SK-N-SH treated with all-trans-retinoic acid at 6 μM for 48 hours (cell line): ENCODE results near the gene FAM83C.

ENCODE experiments used
- ATAC-seq: fragments of 200-7000 bp; cut with Tn5 transposase; 3 replicates; pipeline ENCODE4 v1.9.1; 2020; ENCODE audit warnings: mild to moderate bottlenecking, moderate library complexity
- ARNTL ChIP-seq: fragments of 450-650 bp; formaldehyde crosslinking; IDR thresholded peaks from 2 replicates; pipeline ENCODE4 v1.5.0; 2020; ENCODE audit warnings: low read depth, mild to moderate bottlenecking, moderate library complexity, borderline replicate concordance
- BACH2 ChIP-seq: fragments of 250-450 bp; sonication (Bioruptor Pico); IDR thresholded peaks from 2 replicates; pipeline ENCODE4 v1.9.0; 2021; ENCODE audit warnings: mild to moderate bottlenecking, borderline replicate concordance
- CSDC2 ChIP-seq: fragments of 250-450 bp; sonication (Bioruptor Pico); IDR thresholded peaks from 2 replicates; pipeline ENCODE4 v1.5.0; 2020; ENCODE audit warnings: mild to moderate bottlenecking, moderate library complexity
- ESRRG ChIP-seq: fragments of 250-450 bp; sonication (Bioruptor Pico); IDR thresholded peaks from 2 replicates; pipeline ENCODE4 v1.6.1; 2021; ENCODE audit warnings: mild to moderate bottlenecking
- GLIS3 ChIP-seq: fragments of 250-450 bp; sonication (Bioruptor Pico); IDR thresholded peaks from 2 replicates; pipeline ENCODE4 v1.5.0; 2020; ENCODE audit warnings: mild to moderate bottlenecking, moderate library complexity
- ISL1 ChIP-seq: fragments of 250-450 bp; sonication (Bioruptor Pico); IDR thresholded peaks from 2 replicates; pipeline ENCODE4 v2.1.2; 2022; ENCODE audit warnings: mild to moderate bottlenecking, moderate library complexity
- OSR1 ChIP-seq: fragments of 250-450 bp; sonication (Bioruptor Pico); IDR thresholded peaks from 2 replicates; pipeline ENCODE4 v1.8.0; 2022; ENCODE audit warnings: moderate library complexity, mild to moderate bottlenecking, inconsistent platforms
- RARB ChIP-seq: fragments of 250-450 bp; sonication (Bioruptor Pico); IDR thresholded peaks from 2 replicates; pipeline ENCODE4 v1.8.0; 2021; ENCODE audit warnings: mild to moderate bottlenecking, moderate library complexity
- SNAI2 ChIP-seq: fragments of 250-450 bp; sonication (Bioruptor Pico); IDR thresholded peaks from 2 replicates; pipeline ENCODE4 v1.5.0; 2020; ENCODE audit warnings: mild to moderate bottlenecking, moderate library complexity
- TCF4 ChIP-seq: fragments of 250-450 bp; sonication (Bioruptor Pico); IDR thresholded peaks from 2 replicates; pipeline ENCODE4 v1.8.0; 2021; ENCODE audit warnings: mild to moderate bottlenecking, moderate library complexity, borderline replicate concordance
- TOX ChIP-seq: fragments of 250-450 bp; sonication (Bioruptor Pico); IDR thresholded peaks from 2 replicates; pipeline ENCODE4 v1.8.0; 2021; ENCODE audit warnings: mild to moderate bottlenecking, moderate library complexity, borderline replicate concordance
- ZC3H10 ChIP-seq: fragments of 250-450 bp; sonication (Bioruptor Pico); IDR thresholded peaks from 2 replicates; pipeline ENCODE4 v1.5.1; 2021; ENCODE audit warnings: mild to moderate bottlenecking, moderate library complexity
- ZFP3 ChIP-seq: fragments of 250-450 bp; sonication (Bioruptor Pico); IDR thresholded peaks from 2 replicates; pipeline ENCODE4 v1.5.0; 2020; ENCODE audit warnings: mild to moderate bottlenecking, moderate library complexity
- ZFP30 ChIP-seq: fragments of 450-650 bp; formaldehyde crosslinking; IDR thresholded peaks from 2 replicates; pipeline ENCODE4 v1.5.0; 2022; ENCODE audit warnings: mild to moderate bottlenecking, moderate library complexity
- ZNF565 ChIP-seq: fragments of 450-650 bp; formaldehyde crosslinking; conservative IDR thresholded peaks from 2 replicates; pipeline ENCODE4 v1.5.0; 2020; ENCODE audit warnings: low read depth, mild to moderate bottlenecking, moderate library complexity
- ZNF70 ChIP-seq: fragments of 450-650 bp; formaldehyde crosslinking; IDR thresholded peaks from 2 replicates; pipeline ENCODE4 v1.5.0; 2020; ENCODE audit warnings: mild to moderate bottlenecking, moderate library complexity
- ZNF8 ChIP-seq: fragments of 450-650 bp; formaldehyde crosslinking; IDR thresholded peaks from 2 replicates; pipeline ENCODE4 v1.5.0; 2020; ENCODE audit warnings: mild to moderate bottlenecking, moderate library complexity
- TF ChIP-seq, protein P1 (sequence below): fragments of 250-450 bp; sonication (Bioruptor Pico); IDR thresholded peaks from 2 replicates; pipeline ENCODE4 v1.8.0; 2021; ENCODE audit warnings: low read depth, mild to moderate bottlenecking, moderate library complexity, borderline replicate concordance
- TF ChIP-seq, protein P2 (sequence below): fragments of 250-450 bp; sonication (Bioruptor Pico); IDR thresholded peaks from 2 replicates; pipeline ENCODE4 v1.5.0; 2020; ENCODE audit warnings: mild to moderate bottlenecking, moderate library complexity
- TF ChIP-seq, protein P3 (sequence below): fragments of 250-450 bp; sonication (Bioruptor Pico); IDR thresholded peaks from 2 replicates; pipeline ENCODE4 v1.8.0; 2020; ENCODE audit warnings: mild to moderate bottlenecking, moderate library complexity, borderline replicate concordance
- TF ChIP-seq, protein P4 (sequence below): fragments of 250-450 bp; sonication (Bioruptor Pico); IDR thresholded peaks from 2 replicates; pipeline ENCODE4 v1.5.1; 2020; ENCODE audit warnings: low read depth, mild to moderate bottlenecking, moderate library complexity
- TF ChIP-seq, protein P5 (sequence below): fragments of 250-450 bp; sonication (Bioruptor Pico); IDR thresholded peaks from 2 replicates; pipeline ENCODE4 v1.5.1; 2021; ENCODE audit warnings: mild to moderate bottlenecking, moderate library complexity

Gene FAM83C

DNA sequence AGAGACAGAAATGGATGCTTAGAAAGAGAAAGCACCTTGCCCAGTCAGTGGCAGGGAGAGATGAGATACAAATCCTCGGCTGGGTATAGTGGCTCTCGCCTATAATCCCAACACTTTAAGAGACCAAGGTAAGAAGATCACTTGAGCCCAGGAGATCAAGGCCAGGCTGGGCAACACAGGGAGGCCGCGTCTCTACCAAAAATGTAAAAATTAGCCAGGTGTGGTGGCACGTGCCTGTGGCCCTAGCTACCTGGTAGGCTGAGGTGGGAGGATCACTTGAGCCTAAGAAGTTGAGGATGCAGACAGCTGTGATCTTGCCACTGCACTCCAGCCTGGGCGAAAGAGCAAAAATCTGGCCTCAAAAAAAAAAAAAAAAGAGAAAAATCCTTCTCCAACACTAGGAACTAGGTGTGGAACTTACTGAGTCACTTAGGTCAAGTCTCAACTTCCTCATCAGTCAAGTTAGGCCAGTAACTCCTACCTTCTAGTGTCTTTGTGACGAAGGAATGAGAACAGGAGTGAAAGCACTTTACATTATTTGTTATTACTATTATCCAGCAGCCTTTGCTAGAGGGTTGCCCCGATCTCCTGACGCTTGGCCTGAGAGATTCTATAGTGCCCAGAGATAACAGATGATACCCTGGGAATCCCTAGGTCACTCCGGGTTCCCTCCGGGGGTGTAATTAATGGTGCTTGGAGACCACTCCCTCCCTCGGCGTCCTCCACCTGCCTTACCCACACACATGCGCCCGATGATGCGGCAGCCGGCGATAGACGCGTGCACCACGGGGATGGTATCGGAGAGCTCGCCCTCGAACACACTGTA is 8.6 kb downstream of the FAM83C start:
- ATAC-seq = no peak; the same call in 1 of the 3 replicates
- TF ChIP-seq SNAI2 (CRISPR knock-in tag) = no peak
- TF ChIP-seq OSR1 (CRISPR knock-in tag) = no peak
- TF ChIP-seq, protein P1, sequence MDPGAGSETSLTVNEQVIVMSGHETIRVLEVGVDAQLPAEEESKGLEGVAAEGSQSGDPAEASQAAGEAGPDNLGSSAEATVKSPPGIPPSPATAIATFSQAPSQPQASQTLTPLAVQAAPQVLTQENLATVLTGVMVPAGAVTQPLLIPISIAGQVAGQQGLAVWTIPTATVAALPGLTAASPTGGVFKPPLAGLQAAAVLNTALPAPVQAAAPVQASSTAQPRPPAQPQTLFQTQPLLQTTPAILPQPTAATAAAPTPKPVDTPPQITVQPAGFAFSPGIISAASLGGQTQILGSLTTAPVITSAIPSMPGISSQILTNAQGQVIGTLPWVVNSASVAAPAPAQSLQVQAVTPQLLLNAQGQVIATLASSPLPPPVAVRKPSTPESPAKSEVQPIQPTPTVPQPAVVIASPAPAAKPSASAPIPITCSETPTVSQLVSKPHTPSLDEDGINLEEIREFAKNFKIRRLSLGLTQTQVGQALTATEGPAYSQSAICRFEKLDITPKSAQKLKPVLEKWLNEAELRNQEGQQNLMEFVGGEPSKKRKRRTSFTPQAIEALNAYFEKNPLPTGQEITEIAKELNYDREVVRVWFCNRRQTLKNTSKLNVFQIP (CRISPR knock-in tag) = no peak
- TF ChIP-seq TCF4 (CRISPR knock-in tag) = no peak
- no peak for TF ChIP-seq ZFP30 (CRISPR knock-in tag)
- TF ChIP-seq ZNF70 (CRISPR knock-in tag) = no peak
- no peak for TF ChIP-seq ZNF565
- no peak for TF ChIP-seq ESRRG (CRISPR knock-in tag)
- no peak for TF ChIP-seq ZFP3 (CRISPR knock-in tag)
- TF ChIP-seq, protein P2, sequence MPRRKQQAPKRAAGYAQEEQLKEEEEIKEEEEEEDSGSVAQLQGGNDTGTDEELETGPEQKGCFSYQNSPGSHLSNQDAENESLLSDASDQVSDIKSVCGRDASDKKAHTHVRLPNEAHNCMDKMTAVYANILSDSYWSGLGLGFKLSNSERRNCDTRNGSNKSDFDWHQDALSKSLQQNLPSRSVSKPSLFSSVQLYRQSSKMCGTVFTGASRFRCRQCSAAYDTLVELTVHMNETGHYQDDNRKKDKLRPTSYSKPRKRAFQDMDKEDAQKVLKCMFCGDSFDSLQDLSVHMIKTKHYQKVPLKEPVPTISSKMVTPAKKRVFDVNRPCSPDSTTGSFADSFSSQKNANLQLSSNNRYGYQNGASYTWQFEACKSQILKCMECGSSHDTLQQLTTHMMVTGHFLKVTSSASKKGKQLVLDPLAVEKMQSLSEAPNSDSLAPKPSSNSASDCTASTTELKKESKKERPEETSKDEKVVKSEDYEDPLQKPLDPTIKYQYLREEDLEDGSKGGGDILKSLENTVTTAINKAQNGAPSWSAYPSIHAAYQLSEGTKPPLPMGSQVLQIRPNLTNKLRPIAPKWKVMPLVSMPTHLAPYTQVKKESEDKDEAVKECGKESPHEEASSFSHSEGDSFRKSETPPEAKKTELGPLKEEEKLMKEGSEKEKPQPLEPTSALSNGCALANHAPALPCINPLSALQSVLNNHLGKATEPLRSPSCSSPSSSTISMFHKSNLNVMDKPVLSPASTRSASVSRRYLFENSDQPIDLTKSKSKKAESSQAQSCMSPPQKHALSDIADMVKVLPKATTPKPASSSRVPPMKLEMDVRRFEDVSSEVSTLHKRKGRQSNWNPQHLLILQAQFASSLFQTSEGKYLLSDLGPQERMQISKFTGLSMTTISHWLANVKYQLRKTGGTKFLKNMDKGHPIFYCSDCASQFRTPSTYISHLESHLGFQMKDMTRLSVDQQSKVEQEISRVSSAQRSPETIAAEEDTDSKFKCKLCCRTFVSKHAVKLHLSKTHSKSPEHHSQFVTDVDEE (CRISPR knock-in tag) = no peak
- TF ChIP-seq, protein P3, sequence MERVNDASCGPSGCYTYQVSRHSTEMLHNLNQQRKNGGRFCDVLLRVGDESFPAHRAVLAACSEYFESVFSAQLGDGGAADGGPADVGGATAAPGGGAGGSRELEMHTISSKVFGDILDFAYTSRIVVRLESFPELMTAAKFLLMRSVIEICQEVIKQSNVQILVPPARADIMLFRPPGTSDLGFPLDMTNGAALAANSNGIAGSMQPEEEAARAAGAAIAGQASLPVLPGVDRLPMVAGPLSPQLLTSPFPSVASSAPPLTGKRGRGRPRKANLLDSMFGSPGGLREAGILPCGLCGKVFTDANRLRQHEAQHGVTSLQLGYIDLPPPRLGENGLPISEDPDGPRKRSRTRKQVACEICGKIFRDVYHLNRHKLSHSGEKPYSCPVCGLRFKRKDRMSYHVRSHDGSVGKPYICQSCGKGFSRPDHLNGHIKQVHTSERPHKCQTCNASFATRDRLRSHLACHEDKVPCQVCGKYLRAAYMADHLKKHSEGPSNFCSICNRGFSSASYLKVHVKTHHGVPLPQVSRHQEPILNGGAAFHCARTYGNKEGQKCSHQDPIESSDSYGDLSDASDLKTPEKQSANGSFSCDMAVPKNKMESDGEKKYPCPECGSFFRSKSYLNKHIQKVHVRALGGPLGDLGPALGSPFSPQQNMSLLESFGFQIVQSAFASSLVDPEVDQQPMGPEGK (CRISPR knock-in tag) = no peak
- TF ChIP-seq ZC3H10 (CRISPR knock-in tag) = no peak
- TF ChIP-seq, protein P4, sequence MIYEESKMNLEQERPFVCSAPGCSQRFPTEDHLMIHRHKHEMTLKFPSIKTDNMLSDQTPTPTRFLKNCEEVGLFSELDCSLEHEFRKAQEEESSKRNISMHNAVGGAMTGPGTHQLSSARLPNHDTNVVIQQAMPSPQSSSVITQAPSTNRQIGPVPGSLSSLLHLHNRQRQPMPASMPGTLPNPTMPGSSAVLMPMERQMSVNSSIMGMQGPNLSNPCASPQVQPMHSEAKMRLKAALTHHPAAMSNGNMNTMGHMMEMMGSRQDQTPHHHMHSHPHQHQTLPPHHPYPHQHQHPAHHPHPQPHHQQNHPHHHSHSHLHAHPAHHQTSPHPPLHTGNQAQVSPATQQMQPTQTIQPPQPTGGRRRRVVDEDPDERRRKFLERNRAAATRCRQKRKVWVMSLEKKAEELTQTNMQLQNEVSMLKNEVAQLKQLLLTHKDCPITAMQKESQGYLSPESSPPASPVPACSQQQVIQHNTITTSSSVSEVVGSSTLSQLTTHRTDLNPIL (CRISPR knock-in tag) = no peak
- TF ChIP-seq GLIS3 = no peak
- TF ChIP-seq, protein P5, sequence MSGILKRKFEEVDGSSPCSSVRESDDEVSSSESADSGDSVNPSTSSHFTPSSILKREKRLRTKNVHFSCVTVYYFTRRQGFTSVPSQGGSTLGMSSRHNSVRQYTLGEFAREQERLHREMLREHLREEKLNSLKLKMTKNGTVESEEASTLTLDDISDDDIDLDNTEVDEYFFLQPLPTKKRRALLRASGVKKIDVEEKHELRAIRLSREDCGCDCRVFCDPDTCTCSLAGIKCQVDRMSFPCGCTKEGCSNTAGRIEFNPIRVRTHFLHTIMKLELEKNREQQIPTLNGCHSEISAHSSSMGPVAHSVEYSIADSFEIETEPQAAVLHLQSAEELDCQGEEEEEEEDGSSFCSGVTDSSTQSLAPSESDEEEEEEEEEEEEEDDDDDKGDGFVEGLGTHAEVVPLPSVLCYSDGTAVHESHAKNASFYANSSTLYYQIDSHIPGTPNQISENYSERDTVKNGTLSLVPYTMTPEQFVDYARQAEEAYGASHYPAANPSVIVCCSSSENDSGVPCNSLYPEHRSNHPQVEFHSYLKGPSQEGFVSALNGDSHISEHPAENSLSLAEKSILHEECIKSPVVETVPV (CRISPR knock-in tag) = no peak
- no peak for TF ChIP-seq ARNTL (CRISPR knock-in tag)
- no peak for TF ChIP-seq RARB (CRISPR knock-in tag)
- no peak for TF ChIP-seq ISL1 (CRISPR knock-in tag)
- no peak for TF ChIP-seq CSDC2 (CRISPR knock-in tag)

DNA sequence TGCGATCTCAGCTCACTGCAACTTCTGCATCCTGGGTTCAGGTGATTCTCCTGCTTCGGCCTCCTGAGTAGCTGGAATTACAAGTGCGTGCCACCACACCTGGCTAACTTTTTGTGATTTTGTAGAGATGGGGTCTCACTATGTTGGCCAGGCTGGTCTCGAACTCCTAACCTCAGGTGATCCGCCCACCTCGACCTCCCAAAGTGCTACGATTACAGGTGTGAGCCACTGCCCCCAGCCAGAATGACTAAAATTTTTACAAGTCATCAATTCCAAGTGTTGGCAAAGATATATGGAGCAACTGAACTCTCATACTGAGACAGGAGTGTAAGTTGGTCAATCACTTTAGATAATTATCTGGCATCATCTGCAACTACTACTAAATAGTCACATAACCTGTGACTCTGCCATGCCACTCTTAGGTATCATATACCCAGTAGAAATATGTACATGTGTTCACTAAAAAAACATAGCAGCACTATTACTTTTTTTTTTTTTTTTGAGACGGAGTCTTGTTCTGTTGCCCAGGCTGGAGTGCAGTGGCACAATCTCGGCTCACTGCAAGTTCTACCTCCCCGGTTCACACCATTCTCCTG is 10.6 kb downstream of the FAM83C start:
- TF ChIP-seq ESRRG (CRISPR knock-in tag) = no peak
- TF ChIP-seq RARB (CRISPR knock-in tag) = no peak
- no peak for TF ChIP-seq ZNF8 (CRISPR knock-in tag)
- TF ChIP-seq ZFP3 (CRISPR knock-in tag) = no peak
- ATAC-seq = no peak

DNA sequence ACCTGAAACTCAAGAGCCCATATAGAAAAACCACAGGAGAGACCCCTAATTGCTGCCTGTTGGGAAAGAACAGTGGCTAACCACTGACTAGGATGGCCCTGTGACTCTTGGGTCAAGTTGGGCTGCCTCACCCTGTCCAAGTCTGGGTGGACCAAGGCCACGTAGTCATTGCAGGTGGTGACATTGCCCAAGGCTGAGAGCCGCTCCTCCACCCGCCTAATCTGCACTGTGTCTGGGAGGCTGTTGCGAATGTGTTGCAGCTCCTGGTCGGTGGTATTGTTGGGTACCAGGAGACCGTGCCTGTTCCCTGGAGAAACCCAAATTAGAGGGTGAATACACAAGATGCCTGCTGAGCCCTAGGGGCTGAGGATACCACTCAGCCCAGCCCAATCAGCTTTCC is 11.7 kb downstream of the FAM83C start:
- no peak for ATAC-seq
- no peak for TF ChIP-seq ZFP30 (CRISPR knock-in tag)
- TF ChIP-seq TOX (CRISPR knock-in tag) = no peak
- TF ChIP-seq, protein P3 (CRISPR knock-in tag) = no peak
- no peak for TF ChIP-seq RARB (CRISPR knock-in tag)
- TF ChIP-seq, protein P4 (CRISPR knock-in tag) = no peak
- no peak for TF ChIP-seq ZNF8 (CRISPR knock-in tag)
- no peak for TF ChIP-seq SNAI2 (CRISPR knock-in tag)
- no peak for TF ChIP-seq BACH2 (CRISPR knock-in tag)
- TF ChIP-seq OSR1 (CRISPR knock-in tag) = no peak
- TF ChIP-seq ZNF565 = no peak
- TF ChIP-seq ARNTL (CRISPR knock-in tag) = no peak
- no peak for TF ChIP-seq ZC3H10 (CRISPR knock-in tag)
